Activated CD8-positive, alpha-beta memory T cell treated with anti-CD3 and anti-CD28 coated beads, Interleukin-2, amount 10 ng/mL, durations not matched to agents 7 days and 5 days (primary cell): ENCODE data around the gene FTSJ3. TPM values are rescaled to one million over a fixed set of nuclear protein-coding genes. Genes with fewer than 3 reads are reported as not detected.

ENCODE experiments used
- ATAC-seq: fragments of 150-1000 bp; cut with Tn5 transposase; one replicate; pipeline ENCODE4 v1.10.0; 2021; ENCODE audit warnings: moderate library complexity
- CTCF ChIA-PET: fragments of 350-600 bp; sonication (Branson Sonifier 250); formaldehyde crosslinking; loops from one replicate; lab custom pipeline; 2021; ENCODE audit warnings: antibody characterized with exemption; lab: Charles Lee
- DNase-seq: peaks from one replicate; pipeline ENCODE4 v3.0.0-alpha.2; 2020
- H3K27ac Mint-ChIP-seq: one replicate; pipeline ENCODE4 v1.8.0; 2021; ENCODE audit warnings: mild to moderate bottlenecking, mixed read lengths
- H3K27me3 Mint-ChIP-seq: one replicate; pipeline ENCODE4 v1.8.0; 2021; ENCODE audit warnings: mixed read lengths
- H3K36me3 Mint-ChIP-seq: one replicate; pipeline ENCODE4 v1.8.0; 2021; ENCODE audit warnings: mild to moderate bottlenecking, mixed read lengths
- H3K4me1 Mint-ChIP-seq: one replicate; pipeline ENCODE4 v1.8.0; 2021; ENCODE audit warnings: mixed read lengths
- H3K4me3 Mint-ChIP-seq: one replicate; pipeline ENCODE4 v1.8.0; 2021; ENCODE audit warnings: mild to moderate bottlenecking, moderate library complexity, mixed read lengths
- H3K9me3 Mint-ChIP-seq: one replicate; pipeline ENCODE4 v1.8.0; 2022; ENCODE audit warnings: low read depth, mixed read lengths
- total RNA-seq, 2 experiments: library from RNA; stranded (reverse); gene quantifications; one replicate each; pipeline ENCODE4 v1.2.3, GENCODE V29; 2021

The FTSJ3 gene
- total RNA-seq, 2 experiments from 2014 or later = 58.9 to 71.7 TPM

DNA sequence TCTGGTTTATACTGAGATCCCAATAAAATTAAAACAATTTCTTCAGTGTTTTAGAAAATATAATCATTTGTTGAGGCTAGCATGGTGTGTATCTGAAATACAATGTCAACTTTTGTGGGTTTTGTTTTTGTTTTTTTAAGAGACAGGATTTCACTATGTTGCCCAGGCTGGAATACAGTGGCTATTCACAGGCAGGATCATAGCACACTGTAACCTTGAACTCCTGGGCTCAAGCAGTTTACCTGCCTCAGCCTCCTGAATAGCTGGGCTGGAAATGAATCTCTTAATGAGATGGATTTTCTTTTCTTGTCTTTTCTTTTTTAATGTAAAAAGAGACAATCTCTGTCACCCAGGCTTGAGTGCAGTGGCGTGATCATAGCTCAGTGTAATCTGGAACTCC, 41.3 kb downstream of the FTSJ3 start:
- ATAC-seq (no peak), DNase-seq (no peak)
- no peaks in the 10 kb centered on the region for H3K9me3 Mint-ChIP-seq
- H3K27me3 Mint-ChIP-seq = no peaks in the 10 kb centered on the region
- no peak overlapping the region for H3K27ac Mint-ChIP-seq
- peaks cover 27% of the 10 kb centered on the region for H3K36me3 Mint-ChIP-seq
- H3K4me1 Mint-ChIP-seq = peaks cover 34% of the 10 kb centered on the region
- no peak overlapping the region for H3K4me3 Mint-ChIP-seq
- CTCF ChIA-PET = no interaction called here

DNA sequence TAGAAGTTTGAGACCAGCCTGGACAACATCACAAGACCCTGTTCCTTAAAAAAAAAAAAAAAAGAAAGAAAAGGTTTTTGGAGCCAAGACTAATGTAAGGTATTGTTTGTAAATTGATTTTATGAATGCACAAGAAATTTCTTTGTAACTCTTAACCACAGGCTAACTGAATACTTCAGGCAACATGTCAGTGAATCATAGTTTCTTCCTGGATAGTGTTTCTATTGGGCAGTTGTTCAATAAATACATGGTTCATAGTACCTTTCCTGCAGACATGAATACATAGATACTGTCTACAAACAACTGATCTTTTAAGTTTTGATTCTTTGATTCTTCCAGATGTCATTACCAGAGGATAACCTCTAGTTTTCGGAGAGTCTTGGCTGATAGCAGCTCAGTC, 41.9 kb downstream of the FTSJ3 start:
- DNase-seq (no peak), ATAC-seq (no peak)
- peak overlapping the region; percentile 12 for H3K27ac Mint-ChIP-seq
- H3K9me3 Mint-ChIP-seq = no peaks in the 10 kb centered on the region
- CTCF ChIA-PET = no interaction called here
- H3K4me3 Mint-ChIP-seq = no peak overlapping the region
- no peaks in the 10 kb centered on the region for H3K27me3 Mint-ChIP-seq
- H3K4me1 Mint-ChIP-seq = peaks cover 38% of the 10 kb centered on the region
- peaks cover 27% of the 10 kb centered on the region for H3K36me3 Mint-ChIP-seq

DNA sequence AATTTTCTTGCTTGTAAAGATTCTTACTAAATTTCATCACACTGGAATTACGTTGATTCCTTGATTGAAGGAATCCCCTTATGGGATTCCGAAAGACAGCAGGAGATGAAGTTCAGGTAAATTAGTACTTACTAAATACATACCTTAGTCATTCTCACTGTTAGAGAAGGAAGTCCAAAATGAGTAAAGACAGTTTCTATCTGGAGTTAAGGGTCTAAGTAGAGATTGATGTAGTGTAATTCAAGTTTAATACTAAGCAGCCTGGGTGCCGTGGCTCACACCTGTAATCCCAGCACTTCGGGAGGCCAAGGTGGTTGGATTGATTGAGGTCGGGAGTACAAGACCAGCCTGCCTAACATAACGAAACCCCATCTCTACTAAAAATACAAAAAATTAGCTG, 43.9 kb downstream of the FTSJ3 start:
- CTCF ChIA-PET = interaction anchor here (1.0 to 1.7 kb wide), 6 partner anchors 8 to 82 kb away, joined by 3 to 7 read pairs (median 4); partner anchors contain the start of genes CCDC47 and DDX42
- Mint-ChIP-seq H3K36me3 (peaks cover 34% of the 10 kb centered on the region), H3K4me3 (no peak overlapping the region), H3K27ac (no peak overlapping the region), H3K4me1 (peaks cover 49% of the 10 kb centered on the region), H3K27me3 (no peaks in the 10 kb centered on the region), H3K9me3 (no peaks in the 10 kb centered on the region)
- DNase-seq (no peak), ATAC-seq (no peak)

DNA sequence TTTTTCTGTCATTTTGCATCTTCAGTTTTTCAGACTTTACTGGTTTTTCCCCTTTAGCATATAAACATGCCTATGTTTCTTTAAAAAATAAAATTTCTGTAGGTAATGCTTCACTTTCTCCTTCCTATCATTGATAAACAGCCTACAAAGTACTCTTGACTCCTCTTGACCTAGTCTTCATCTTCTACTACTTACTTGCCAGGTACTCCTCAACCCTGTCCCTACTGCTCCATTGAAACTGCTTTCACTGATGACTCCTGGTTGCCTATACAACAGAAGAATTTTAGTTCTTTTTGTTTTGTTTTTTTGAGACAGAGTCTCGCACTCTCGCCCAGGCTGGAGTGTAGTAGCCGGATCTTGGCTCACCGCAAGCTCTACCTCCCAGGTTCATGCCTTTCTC, 46.5 kb downstream of the FTSJ3 start:
- CTCF ChIA-PET = interaction anchor here (1.1 kb wide), 1 partner anchor 68 kb away, joined by 3 read pairs; no protein-coding TSS in a partner anchor
- Mint-ChIP-seq H3K4me1 (peaks cover 66% of the 10 kb centered on the region), H3K9me3 (no peaks in the 10 kb centered on the region), H3K36me3 (peaks cover 35% of the 10 kb centered on the region), H3K4me3 (no peak overlapping the region), H3K27me3 (no peaks in the 10 kb centered on the region), H3K27ac (peak overlapping the region; percentile 34)
- ATAC-seq (no peak), DNase-seq (no peak)

DNA sequence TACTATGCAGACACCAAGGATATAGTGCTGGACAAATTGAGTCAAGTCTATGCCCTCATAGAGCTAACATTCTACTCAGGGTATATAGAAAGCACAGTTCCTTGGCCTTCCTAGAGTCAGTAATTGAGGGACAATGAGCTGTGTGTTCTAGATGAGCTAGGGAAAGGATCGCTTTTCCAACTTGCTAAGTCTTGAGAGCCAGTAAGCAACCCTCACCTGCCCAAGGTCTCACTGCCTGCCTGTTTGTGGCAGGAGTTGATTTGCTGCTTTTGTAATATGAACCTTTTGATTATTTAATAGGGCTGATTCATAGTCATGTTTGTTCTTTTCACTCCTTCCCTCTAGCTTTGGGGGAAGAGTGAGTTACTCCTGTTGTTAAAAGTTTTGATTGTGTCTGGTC, 47.0 kb downstream of the FTSJ3 start:
- ATAC-seq (no peak), DNase-seq (no peak)
- Mint-ChIP-seq H3K4me1 (peaks cover 67% of the 10 kb centered on the region), H3K9me3 (no peaks in the 10 kb centered on the region), H3K36me3 (peaks cover 33% of the 10 kb centered on the region), H3K27me3 (no peaks in the 10 kb centered on the region), H3K27ac (peak overlapping the region; percentile 34), H3K4me3 (no peak overlapping the region)
- CTCF ChIA-PET = interaction anchor here (1.1 to 1.4 kb wide), 2 partner anchors 55 to 68 kb away, joined by 3 to 4 read pairs; no protein-coding TSS in a partner anchor

DNA sequence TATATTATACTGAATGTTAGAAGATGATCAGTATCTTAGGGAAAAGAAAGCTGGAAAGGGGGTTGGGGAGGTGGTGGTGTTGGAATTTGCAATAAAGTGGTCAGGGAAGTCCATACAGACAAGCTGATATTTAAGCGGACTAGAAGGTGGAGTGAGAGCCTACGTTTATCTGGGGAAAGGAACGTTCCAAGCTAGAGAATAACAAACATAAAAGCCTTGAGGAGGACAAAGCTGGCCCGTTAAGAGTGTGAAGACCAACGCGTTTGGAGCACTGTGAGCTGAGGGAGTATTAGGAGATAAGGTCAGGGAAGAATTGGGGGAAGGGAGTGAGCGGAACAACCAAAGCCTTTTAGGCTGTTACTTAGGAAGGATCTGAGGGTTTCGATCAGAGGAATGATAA, 52.0 kb downstream of the FTSJ3 start:
- H3K36me3 Mint-ChIP-seq = peaks cover 39% of the 10 kb centered on the region
- H3K9me3 Mint-ChIP-seq = no peaks in the 10 kb centered on the region
- CTCF ChIA-PET = interaction anchor here (0.7 to 4.2 kb wide), 11 partner anchors 9 to 77 kb away, joined by 3 to 23 read pairs (median 4); no protein-coding TSS in a partner anchor
- DNase-seq (no peak), ATAC-seq (no peak)
- H3K4me1 Mint-ChIP-seq = peaks cover 52% of the 10 kb centered on the region
- H3K27ac Mint-ChIP-seq = peak overlapping the region; percentile 99
- H3K4me3 Mint-ChIP-seq = peak overlapping the region; percentile 97
- no peaks in the 10 kb centered on the region for H3K27me3 Mint-ChIP-seq

DNA sequence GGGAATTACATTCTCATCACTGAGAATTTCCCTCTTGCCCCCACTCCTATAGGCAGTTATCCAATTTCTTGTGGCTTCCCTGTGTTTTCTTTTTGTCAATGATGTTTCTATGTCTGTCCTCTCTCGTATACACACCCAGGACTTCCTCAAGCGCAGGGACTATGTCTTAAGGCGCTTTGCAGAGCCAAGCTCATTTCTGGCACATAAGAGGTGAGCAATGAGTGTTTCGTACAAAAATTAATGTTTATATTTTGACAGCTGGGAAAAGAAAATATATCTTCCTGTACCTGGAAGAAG, 52.5 kb downstream of the FTSJ3 start:
- Mint-ChIP-seq H3K4me3 (peak overlapping the region; percentile 97), H3K9me3 (no peaks in the 10 kb centered on the region), H3K36me3 (peaks cover 39% of the 10 kb centered on the region), H3K27me3 (no peaks in the 10 kb centered on the region), H3K4me1 (peaks cover 53% of the 10 kb centered on the region), H3K27ac (peak overlapping the region; percentile 99)
- ATAC-seq (no peak), DNase-seq (peak; percentile 45)
- CTCF ChIA-PET = interaction anchor here (0.7 to 4.2 kb wide), 12 partner anchors 9 to 77 kb away, joined by 3 to 23 read pairs (median 6); no protein-coding TSS in a partner anchor

DNA sequence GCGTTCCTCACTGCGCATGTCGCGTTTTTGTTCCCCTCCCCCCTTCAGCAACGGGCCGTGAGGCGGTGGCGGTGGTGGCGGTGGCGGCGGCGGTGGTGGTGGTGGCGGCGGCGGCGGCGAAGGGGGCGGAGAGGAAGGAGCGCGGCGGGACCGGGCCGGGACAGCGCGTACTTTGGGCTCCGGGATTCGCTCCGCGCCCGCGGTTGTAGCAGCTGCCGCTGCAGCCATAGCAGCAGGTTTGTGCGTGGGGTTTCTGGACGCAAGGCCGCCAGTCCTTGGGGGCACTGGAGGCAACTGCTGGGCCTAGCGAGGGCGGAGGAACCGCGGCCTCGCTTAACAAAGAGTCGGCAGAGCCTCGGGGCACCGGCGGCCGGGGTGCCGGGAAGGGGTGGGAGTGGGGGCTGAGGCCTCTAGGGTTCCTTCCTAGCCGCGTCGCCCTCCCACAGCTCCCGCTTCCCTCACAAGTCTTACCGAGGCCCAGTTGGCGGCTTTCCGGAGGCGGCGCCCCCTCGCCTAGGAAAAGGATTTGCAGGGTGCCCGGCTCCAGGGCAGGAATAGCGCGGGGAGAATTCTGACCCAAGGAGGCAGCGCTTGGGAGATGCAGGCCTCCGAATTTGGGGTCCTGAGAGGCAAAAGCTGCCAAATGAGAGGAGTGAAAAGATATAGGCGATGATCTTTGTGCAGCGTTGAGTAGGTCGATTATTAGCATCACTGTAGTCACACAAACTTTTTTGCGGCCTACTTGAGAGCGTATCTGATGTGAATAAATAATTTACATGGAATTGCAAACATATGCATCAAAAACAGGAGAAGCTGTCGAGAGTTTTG, 53.1 kb downstream of the FTSJ3 start, which contains the start of gene DDX42:
TSS of gene DDX42 (plus strand) at position 30 of the 828 bp plus-strand sequence. CDS start 12,880 bp downstream, outside the sequence.
- Mint-ChIP-seq H3K4me1 (peaks cover 50% of the 10 kb centered on the region), H3K9me3 (no peaks in the 10 kb centered on the region), H3K4me3 (peak within 1 kb of the TSS; percentile 97), H3K27me3 (no peaks in the 10 kb centered on the region), H3K27ac (peak within 1 kb of the TSS; percentile 99), H3K36me3 (peaks cover 35% of the 10 kb centered on the region)
- CTCF ChIA-PET = interaction anchor here (1.0 to 4.2 kb wide), 22 partner anchors 9 to 349 kb away, joined by 3 to 23 read pairs (median 5); no protein-coding TSS in a partner anchor
- DNase-seq (no peak), ATAC-seq (peak; percentile 9)

DNA sequence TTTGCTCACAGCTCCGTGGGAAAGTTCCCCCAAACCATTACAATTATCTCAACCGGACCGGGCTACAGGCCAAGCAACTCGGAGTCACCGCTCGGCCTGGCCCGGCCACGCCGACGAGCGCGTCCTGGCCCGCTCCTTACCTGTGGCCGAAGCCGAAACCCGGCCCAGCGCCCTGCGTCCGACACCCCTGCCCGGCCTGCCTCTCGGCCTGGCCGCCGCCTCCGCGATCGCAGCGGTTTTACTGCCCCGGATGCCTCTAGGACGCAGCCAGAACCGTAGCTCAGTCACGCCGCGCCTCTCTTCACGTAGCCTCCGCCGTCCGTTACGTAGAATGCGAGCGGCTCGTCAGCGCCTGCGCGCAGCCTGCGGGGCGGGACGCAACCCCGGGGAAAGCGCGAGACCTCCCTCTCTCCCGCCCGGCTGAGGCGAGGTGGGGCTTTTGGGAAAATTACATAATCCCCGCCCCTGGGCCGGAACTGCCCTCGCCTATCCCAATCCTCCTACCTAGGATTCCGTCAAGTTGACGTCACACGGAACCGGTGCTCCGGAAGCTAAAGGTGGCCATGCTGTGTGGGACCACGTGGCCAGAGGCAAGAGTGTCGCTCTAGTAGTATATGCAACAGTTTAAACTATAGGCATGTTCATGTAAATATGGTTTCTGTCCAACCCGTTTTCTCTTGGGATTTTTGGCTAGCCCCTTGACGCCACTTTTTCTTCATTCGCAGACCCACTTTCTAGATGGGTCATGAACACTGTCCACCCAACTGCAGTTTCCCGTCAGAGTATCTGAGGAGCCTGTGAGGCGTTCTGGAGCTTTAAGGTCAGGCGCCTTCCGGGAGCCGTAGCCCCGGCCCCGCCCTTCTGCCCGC, 54.0 kb downstream of the FTSJ3 start, which contains the start of gene CCDC47:
TSS of gene CCDC47 (minus strand) at position 326 of the 869 bp plus-strand sequence. CDS start 7,422 bp downstream, outside the sequence.
- peaks cover 33% of the 10 kb centered on the region for H3K36me3 Mint-ChIP-seq
- H3K27ac Mint-ChIP-seq = peak within 1 kb of the TSS; percentile 99
- DNase-seq (peak; percentile 99), ATAC-seq (peak; percentile 86)
- peaks cover 51% of the 10 kb centered on the region for H3K4me1 Mint-ChIP-seq
- no peaks in the 10 kb centered on the region for H3K9me3 Mint-ChIP-seq
- H3K27me3 Mint-ChIP-seq = no peaks in the 10 kb centered on the region
- CTCF ChIA-PET = interaction anchor here (0.6 to 4.2 kb wide), 21 partner anchors 10 to 723 kb away, joined by 3 to 23 read pairs (median 5); partner anchors contain the start of gene POLG2
- peak within 1 kb of the TSS; percentile 97 for H3K4me3 Mint-ChIP-seq

DNA sequence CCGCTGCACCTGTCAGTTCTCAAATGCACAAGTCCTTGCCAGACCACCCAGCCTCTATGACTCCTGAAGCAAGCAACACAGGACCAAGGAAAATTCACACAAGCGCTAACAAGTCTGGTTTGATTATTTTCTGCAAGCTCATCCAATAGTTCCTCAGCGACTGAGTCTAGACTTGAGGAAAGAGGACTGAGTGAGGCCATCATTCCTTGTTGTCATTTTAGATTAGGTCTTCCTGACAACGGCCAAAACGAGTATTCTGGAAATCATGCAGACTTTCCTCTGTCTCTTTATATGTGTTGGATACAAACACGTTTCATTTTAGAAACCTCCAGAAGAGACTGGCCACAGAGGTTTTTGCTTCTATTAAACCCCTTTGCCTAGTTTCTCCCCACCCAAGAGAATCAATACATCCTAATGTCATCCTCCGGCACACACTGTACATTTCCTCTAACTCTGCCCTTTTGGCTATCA, 54.6 kb downstream of the FTSJ3 start:
- CTCF ChIA-PET = interaction anchor here (1.0 to 4.2 kb wide), 16 partner anchors 10 to 724 kb away, joined by 3 to 23 read pairs (median 5); partner anchors contain the start of gene POLG2
- DNase-seq = no peak
- Mint-ChIP-seq H3K4me3 (peak overlapping the region; percentile 97), H3K4me1 (peaks cover 50% of the 10 kb centered on the region), H3K9me3 (no peaks in the 10 kb centered on the region), H3K27ac (peak overlapping the region; percentile 99), H3K27me3 (no peaks in the 10 kb centered on the region), H3K36me3 (peaks cover 30% of the 10 kb centered on the region)
- ATAC-seq = no peak
